DMS153 treated with DMSO at 0.1 percent for 48 hours (cell line): ENCODE measurements around the gene ATP9B.

ENCODE experiments used
- DNase-seq: peaks from one replicate; lab custom pipeline; 2025; ENCODE audit not compliant: unreplicated experiment; lab: John Stamatoyannopoulos, UW

Gene ATP9B

DNA sequence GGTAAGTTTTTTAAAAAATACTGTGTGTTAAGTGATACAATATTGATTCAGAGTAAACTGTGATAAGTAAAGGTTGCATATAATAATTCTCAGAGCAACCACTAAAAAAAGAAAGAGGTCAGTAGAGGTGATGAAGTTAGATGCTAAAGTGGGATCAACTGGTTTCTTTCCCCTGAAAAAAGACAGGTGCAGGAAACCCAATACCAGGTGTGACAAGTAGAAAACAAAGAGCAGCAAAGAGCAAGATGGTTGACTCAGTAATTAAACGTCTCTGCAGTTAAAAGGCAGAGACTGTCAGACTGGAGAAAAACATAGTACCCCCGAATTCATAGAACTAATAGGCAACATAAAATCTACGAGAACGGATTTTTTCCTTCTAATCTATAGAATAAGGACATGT lies 128.3 kb downstream of the ATP9B start:
- DNase-seq, result peak; percentile 68

DNA sequence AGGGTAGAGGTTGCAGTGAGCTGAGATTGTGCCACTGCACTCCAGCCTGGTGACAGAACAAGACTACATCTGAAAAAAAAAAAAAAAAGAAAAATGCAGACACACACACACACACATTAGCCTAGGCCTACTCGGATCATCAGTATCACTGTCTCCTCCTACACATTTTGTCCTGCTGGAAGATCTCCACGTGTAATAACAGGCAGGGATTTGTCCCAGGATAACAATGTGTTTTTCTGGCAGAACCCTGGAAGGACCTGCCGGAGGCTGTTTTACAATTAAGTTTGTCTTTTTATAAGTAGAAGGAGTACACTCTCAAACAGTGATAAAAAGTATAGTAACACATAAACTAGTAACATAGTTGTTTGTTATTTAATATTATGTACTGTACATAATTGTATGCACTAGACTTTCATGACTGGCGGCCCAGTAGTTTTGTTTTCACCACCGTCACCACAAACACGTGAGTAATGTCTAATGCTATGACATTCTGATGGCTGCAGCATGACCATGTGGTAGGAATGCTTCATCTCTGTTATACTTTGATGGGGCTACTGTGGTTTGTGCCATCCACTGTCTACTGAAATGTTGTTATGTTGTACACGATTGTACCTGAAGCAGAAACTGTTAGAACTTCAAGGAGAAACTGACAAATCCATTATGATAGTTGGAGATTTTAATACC lies 130.6 kb downstream of the ATP9B start:
- DNase-seq, result no peak

GRCh38 chr18:79200546-79201268 lies 131.5 kb downstream of the ATP9B start:
- DNase-seq, result no peak

DNA sequence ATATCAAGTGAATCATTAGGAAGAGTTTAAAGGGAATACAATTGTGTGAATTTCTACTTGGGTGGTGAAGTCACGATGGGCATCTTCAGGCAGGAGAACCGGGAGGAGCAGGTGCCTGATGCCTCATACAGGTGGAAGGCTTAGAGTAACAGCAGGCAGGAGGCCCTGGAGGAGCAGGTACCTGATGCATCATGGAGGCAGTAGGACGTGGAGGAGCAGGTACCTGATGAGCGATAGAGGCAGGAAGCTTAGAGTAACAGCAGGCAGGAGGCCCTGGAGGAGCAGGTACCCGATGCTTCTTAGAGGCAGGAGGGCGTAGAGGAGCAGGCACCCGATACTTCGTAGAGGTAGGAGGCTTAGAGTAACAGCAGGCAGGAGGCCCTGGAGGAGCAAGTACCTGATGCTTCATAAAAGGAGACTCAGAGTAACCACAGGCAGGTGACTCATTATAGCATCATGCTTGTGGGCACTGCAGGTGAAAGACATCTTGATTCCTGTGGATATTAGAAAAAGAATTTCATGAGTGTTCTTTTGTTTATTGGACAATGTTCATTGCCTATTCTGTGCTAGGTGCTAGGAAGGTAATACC lies 133.9 kb downstream of the ATP9B start:
- no peak for DNase-seq

- DNase-seq, result no peak
Observed at GRCh38 chr18:79204889-79205807, 136.0 kb downstream of the ATP9B start.

DNA sequence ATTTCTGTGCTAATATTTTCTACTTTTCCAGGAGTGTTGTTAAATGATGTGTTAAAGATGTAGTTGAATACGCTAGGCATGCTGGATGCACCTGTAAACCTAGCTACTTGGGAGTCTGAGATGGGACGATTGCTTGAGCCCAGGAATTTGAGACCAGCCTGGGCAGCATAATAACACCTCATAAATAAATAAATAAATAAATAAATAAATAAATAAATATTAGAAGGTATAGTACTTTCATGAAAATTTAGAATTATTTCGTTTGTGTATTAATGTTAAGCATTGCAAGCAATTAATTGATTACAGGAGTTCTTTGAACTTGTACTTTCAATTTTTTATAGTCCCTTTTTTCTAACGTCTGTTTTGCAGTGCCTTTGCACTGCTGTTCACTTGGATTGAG lies 137.2 kb downstream of the ATP9B start:
- no peak for DNase-seq

- DNase-seq, result no peak
Observed at GRCh38 chr18:79208906-79209305, 139.7 kb downstream of the ATP9B start.

- DNase-seq, result no peak
Observed at GRCh38 chr18:79210002-79210910, 141.1 kb downstream of the ATP9B start.

- no peak for DNase-seq
Observed at GRCh38 chr18:79211844-79212243, 142.7 kb downstream of the ATP9B start.

GRCh38 chr18:79214056-79214455 lies 144.9 kb downstream of the ATP9B start:
- DNase-seq, result no peak

DNA sequence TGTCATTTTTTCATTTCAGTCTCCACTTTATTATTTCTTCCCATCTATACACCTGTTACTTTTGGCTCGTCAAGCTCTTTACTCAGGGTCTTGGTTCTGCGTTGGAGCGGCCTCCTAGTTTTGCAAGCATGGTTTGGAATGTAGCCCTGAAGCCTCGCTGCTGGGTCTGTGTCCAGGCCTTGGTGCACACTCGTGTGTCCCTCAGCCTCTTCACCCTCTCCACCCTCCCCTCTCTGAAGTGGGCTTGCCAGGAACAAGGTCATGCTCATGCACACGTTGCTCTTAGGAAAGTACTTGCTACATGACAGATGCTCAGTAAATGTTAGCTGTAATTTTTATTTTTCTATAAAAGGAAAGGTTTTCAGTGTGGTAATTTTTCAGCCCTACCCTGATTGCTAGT lies 147.0 kb downstream of the ATP9B start:
- no peak for DNase-seq

- DNase-seq, result no peak
Observed at GRCh38 chr18:79217979-79218604, 148.9 kb downstream of the ATP9B start.

DNA sequence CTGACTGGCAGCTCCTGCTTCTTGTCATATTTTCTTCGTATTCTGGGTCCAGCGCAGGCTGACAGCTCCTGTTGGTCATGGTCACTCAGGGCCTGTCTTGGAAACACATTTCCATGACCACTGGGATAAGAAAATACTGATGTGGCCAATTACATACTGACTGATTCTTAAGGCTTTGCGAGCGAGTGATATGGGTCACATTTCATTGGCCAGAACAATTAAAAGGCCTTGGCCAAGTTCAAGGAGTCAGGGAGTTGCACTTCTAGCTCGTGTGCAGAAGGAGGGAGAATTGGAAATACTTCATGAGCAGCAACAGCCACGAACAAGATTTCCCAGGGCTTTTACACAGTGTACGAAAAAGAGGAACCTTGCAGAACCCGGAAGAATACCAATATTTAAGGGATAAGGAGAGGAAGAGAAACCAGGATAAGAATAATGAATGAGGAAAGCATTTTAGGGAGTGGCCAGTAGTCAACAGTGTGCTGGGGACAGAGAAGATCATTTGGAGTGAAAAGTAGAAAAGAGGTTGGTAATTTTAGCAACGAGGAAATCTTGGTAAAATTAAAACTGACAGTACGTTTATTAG lies 149.5 kb downstream of the ATP9B start:
- DNase-seq, result no peak

GRCh38 chr18:79221136-79221535 lies 151.9 kb downstream of the ATP9B start:
- no peak for DNase-seq

DNA sequence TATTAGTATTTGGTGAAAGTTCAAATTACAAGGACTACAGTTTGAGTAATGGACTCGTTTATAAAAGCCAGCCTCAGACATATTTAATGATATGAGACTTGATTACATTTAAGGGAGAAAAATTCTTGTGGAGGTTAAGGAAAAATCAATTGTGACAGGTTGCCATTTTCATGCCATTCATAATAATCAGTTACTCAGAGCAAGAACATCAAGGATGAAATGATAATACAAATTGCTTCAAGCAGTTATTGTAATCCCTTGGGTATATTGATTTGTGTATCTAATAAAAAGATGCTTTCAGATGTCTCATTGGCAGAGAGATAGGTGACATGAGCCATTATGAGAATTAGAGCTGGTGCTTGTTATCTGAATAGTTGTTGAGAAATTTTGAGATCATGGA lies 153.6 kb downstream of the ATP9B start:
- no peak for DNase-seq

DNA sequence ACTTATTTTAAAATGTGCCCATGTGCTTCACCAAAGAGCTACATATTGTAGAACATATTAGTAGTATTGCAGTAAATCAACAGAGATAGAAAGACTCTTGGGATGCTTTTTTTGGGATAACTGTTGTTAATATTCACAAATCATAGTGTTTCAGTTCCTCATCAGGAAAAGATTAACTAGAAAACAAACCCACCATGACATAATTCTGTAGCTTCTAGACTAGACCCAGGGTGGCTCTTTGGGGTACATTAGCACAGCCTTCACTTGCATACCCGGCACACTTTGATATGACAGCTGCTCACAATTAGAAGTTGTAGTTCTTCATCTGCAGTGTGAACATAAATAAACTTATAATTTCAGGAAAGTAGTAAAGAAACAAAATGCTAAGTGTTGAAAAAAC lies 154.2 kb downstream of the ATP9B start:
- no peak for DNase-seq

- DNase-seq, result no peak
Observed at GRCh38 chr18:79224381-79224780, 155.2 kb downstream of the ATP9B start.

- DNase-seq, result no peak
Observed at GRCh38 chr18:79227621-79228020, 158.4 kb downstream of the ATP9B start.

DNA sequence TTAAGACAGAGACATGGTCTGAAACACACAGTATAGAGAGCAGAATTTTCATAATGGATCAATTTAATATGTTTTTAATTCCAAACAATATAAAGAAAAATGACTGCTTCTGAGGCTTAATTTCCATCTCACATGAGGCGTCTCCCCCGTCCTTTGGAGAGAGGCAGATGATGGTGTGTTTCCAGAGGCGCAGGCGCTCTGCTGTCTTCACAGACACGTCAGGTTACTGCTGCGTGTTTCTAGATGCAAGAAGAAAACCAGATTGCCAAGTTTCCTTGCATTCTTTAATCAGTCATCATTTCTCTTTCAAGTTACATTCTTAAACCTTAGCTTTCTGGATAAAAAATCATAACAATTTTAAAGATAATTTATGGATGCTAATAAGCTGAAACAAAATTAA lies 160.2 kb downstream of the ATP9B start:
- DNase-seq, result no peak
